HFF-Myc (cell line): ENCODE results near the gene POGZ.

Experiments used
- DNase-seq: peaks from one replicate; pipeline ENCODE4 v3.0.0-alpha.2; 2011; ENCODE audit warnings: low read depth; ENCODE audit errors: extremely low read depth
- H3K4me3 ChIP-seq: replicated peaks from 2 replicates; pipeline ENCODE4 v1.5.1; 2011; ENCODE audit warnings: low read depth, mild to moderate bottlenecking, control low read depth, low read length
- CTCF ChIP-seq: IDR thresholded peaks from 2 replicates; pipeline ENCODE4 v1.5.1; 2012; ENCODE audit warnings: mild to moderate bottlenecking, low read depth, low read length, control low read depth; ENCODE audit errors: missing control alignments

The POGZ gene

GRCh38 chr1:151492120-151492519, 32.8 kb upstream of the POGZ start:
- no peak overlapping the region for H3K4me3 ChIP-seq
- DNase-seq: no peak
- no peak for TF ChIP-seq CTCF

GRCh38 chr1:151491641-151492040, 32.3 kb upstream of the POGZ start:
- no peak for DNase-seq
- H3K4me3 ChIP-seq: no peak overlapping the region
- no peak for TF ChIP-seq CTCF

GRCh38 chr1:151486557-151486956, 27.3 kb upstream of the POGZ start:
- DNase-seq: no peak
- no peak for TF ChIP-seq CTCF
- no peak overlapping the region for H3K4me3 ChIP-seq

- H3K4me3 ChIP-seq: no peak overlapping the region
- no peak for DNase-seq
- no peak for TF ChIP-seq CTCF
Observed at GRCh38 chr1:151485685-151486255, 26.5 kb upstream of the POGZ start.

GRCh38 chr1:151482017-151482416, 22.7 kb upstream of the POGZ start:
- no peak for TF ChIP-seq CTCF
- no peak for DNase-seq
- H3K4me3 ChIP-seq: no peak overlapping the region

- no peak overlapping the region for H3K4me3 ChIP-seq
- no peak for TF ChIP-seq CTCF
- no peak for DNase-seq
Observed at GRCh38 chr1:151479462-151479861, 20.2 kb upstream of the POGZ start.

GRCh38 chr1:151478923-151479322, 19.6 kb upstream of the POGZ start:
- no peak for DNase-seq
- H3K4me3 ChIP-seq: no peak overlapping the region
- no peak for TF ChIP-seq CTCF
